ENCODE results near the gene EDN2.

DNA sequence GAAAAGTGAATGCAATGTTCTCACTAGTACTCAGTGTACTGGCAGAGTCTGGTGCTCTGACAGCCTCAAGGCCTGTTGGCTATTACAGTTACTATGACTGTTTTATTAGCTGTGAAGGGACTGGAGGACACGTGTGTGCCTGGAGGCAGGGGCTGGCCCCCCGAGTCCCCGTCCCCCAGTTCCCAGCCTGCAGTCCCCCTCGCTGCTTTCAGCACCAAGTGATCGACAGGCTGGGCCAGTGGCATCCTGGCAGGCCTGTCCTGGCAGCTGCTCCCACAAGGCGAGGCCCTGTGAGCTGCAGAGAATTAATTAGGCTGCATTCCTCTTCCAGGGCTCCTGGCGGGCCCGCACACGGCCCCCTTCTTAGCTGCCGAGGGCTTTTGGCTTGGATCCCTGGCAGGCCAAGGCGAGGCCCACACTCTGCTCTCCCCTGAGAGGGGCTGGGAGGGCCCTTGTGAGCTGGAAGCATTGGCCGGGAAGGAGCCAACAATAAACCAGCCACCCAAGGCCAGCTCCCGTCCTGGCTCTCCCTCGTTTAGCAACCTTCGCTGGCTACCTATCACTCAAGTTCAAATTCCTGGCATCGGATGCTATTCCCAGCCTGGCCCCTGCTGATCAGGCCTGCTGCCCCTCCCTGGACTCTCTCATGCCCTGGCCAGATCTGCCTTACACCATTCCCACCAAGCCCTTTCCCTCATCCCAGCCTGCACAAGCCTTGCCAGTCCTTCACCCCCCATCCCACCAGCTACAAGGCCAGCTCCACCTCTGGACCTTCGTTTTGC, 9.8 kb downstream of the EDN2 start:
- TF ChIP-seq, protein P1, sequence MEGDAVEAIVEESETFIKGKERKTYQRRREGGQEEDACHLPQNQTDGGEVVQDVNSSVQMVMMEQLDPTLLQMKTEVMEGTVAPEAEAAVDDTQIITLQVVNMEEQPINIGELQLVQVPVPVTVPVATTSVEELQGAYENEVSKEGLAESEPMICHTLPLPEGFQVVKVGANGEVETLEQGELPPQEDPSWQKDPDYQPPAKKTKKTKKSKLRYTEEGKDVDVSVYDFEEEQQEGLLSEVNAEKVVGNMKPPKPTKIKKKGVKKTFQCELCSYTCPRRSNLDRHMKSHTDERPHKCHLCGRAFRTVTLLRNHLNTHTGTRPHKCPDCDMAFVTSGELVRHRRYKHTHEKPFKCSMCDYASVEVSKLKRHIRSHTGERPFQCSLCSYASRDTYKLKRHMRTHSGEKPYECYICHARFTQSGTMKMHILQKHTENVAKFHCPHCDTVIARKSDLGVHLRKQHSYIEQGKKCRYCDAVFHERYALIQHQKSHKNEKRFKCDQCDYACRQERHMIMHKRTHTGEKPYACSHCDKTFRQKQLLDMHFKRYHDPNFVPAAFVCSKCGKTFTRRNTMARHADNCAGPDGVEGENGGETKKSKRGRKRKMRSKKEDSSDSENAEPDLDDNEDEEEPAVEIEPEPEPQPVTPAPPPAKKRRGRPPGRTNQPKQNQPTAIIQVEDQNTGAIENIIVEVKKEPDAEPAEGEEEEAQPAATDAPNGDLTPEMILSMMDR (IDR thresholded peaks at IDR 0.05; ENCODE audit: poor library complexity) = no peak
- TF ChIP-seq EZH2 (IDR thresholded peaks at IDR 0.05; ENCODE audit: borderline replicate concordance) = no peak
